Measurements from ENCODE around the gene EFHC1. TPM values are rescaled to one million over a fixed set of nuclear protein-coding genes. Genes with fewer than 3 reads are reported as not detected.
A peak's percentile ranks its signal among the peaks of the same experiment; 100 is the strongest.

Gene EFHC1
- total RNA-seq, 1 donor from 2014 or later, result 25.6 TPM

DNA sequence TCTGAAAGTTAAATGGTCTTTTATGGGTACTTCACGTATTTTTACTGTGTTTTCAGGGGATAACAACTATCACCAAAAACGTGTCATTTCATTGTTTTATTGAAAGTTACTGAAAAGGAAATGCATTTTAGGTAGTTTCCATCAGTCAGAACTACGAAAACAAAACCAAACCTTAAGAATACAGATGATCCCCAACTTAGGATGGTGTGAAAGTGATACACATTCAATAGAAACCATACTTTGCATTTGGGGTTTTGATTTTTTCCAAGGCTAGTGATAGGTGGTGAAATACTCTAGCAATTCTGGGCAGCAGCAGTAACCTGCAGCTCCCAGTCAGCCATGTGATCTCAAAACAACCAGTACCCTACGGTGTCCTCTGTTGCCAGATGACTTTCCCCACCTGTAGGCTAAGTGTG is 25.9 kb upstream of the EFHC1 start:
- no peaks in the 10 kb centered on the region for H3K4me1 Mint-ChIP-seq (ENCODE audit: low read depth, unreplicated experiment)
- TF ChIP-seq, protein P1, sequence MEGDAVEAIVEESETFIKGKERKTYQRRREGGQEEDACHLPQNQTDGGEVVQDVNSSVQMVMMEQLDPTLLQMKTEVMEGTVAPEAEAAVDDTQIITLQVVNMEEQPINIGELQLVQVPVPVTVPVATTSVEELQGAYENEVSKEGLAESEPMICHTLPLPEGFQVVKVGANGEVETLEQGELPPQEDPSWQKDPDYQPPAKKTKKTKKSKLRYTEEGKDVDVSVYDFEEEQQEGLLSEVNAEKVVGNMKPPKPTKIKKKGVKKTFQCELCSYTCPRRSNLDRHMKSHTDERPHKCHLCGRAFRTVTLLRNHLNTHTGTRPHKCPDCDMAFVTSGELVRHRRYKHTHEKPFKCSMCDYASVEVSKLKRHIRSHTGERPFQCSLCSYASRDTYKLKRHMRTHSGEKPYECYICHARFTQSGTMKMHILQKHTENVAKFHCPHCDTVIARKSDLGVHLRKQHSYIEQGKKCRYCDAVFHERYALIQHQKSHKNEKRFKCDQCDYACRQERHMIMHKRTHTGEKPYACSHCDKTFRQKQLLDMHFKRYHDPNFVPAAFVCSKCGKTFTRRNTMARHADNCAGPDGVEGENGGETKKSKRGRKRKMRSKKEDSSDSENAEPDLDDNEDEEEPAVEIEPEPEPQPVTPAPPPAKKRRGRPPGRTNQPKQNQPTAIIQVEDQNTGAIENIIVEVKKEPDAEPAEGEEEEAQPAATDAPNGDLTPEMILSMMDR (IDR thresholded peaks at IDR 0.05; ENCODE audit: partially characterized antibody, unreplicated experiment), result no peak
- H3K27ac Mint-ChIP-seq (ENCODE audit: unreplicated experiment), result no peak overlapping the region
- H3K9me3 Mint-ChIP-seq (ENCODE audit: unreplicated experiment), result no peaks in the 10 kb centered on the region
- H3K27me3 Mint-ChIP-seq (ENCODE audit: unreplicated experiment), result no peaks in the 10 kb centered on the region
- no peak for DNase-seq
- H3K4me3 Mint-ChIP-seq (ENCODE audit: unreplicated experiment), result no peak overlapping the region
- no peaks in the 10 kb centered on the region for H3K36me3 Mint-ChIP-seq (ENCODE audit: unreplicated experiment)

DNA sequence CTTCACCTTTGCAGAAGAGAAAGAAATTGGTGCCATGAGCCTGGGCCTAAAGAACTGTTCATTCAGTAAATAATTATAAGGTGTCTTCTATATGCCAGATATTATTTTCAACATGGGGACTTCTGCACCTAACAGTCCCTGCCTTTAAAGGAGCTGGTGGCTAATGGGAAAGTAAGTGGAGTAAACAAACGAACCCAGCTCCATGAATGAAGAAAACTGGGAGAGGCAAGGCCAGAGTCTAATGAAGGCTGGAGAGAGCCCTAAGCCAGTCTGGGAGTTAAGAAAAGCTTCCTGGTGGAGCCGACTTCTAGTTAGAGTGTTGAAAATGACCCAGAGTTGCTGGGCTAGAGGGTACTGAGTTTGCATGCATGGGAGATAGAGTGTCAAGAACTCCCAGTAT is 24.2 kb upstream of the EFHC1 start:
- TF ChIP-seq, protein P1 (IDR thresholded peaks at IDR 0.05; ENCODE audit: partially characterized antibody, unreplicated experiment), result no peak
- DNase-seq, result no peak
- Mint-ChIP-seq H3K9me3 (ENCODE audit: unreplicated experiment) (no peaks in the 10 kb centered on the region), H3K4me3 (ENCODE audit: unreplicated experiment) (no peak overlapping the region), H3K36me3 (ENCODE audit: unreplicated experiment) (no peaks in the 10 kb centered on the region), H3K4me1 (ENCODE audit: low read depth, unreplicated experiment) (no peaks in the 10 kb centered on the region), H3K27me3 (ENCODE audit: unreplicated experiment) (no peaks in the 10 kb centered on the region), H3K27ac (ENCODE audit: unreplicated experiment) (no peak overlapping the region)

DNA sequence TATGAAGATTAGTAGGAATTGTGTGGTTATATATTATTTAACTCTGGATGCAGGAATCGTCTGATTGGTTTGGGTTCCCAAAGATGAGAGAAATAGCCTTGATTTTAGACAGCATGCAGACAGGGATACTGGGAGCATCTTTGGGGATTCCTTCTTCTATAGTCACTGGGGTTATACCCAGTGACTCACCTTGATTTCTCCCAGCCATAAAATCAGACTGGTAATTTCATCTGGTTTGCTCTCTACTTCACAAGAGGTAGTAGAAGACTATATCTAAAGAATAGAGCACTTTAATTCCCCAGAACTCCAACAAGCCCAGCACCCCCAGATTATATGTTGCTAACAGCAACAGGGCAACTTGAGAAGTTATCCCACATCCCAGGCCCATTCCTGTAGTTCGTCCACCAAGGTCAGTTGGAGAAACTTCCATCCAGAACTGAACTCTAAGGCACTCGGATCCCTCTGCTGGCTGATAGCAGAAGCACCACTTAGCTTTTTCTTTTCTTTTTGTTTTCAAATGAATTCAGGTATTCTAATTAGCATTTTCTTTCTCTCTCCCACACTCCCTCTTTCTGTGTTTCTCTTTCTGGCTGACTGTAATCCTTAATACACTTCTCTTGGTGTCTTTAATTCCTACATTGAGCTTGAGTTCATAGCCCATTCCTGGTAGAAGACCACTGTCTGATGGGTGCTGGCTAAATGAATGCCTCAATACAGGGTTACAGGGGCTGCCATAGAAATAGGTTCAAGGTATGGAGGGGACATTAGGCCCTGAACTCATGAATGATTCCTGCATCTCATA is 20.4 kb upstream of the EFHC1 start:
- TF ChIP-seq, protein P1 (IDR thresholded peaks at IDR 0.05; ENCODE audit: partially characterized antibody, unreplicated experiment), result peak; percentile 88
- DNase-seq, result no peak
- H3K4me3 Mint-ChIP-seq (ENCODE audit: unreplicated experiment), result no peak overlapping the region
- H3K36me3 Mint-ChIP-seq (ENCODE audit: unreplicated experiment), result no peaks in the 10 kb centered on the region
- H3K27me3 Mint-ChIP-seq (ENCODE audit: unreplicated experiment), result no peaks in the 10 kb centered on the region
- H3K9me3 Mint-ChIP-seq (ENCODE audit: unreplicated experiment), result no peaks in the 10 kb centered on the region
- H3K4me1 Mint-ChIP-seq (ENCODE audit: low read depth, unreplicated experiment), result no peaks in the 10 kb centered on the region
- no peak overlapping the region for H3K27ac Mint-ChIP-seq (ENCODE audit: unreplicated experiment)

DNA sequence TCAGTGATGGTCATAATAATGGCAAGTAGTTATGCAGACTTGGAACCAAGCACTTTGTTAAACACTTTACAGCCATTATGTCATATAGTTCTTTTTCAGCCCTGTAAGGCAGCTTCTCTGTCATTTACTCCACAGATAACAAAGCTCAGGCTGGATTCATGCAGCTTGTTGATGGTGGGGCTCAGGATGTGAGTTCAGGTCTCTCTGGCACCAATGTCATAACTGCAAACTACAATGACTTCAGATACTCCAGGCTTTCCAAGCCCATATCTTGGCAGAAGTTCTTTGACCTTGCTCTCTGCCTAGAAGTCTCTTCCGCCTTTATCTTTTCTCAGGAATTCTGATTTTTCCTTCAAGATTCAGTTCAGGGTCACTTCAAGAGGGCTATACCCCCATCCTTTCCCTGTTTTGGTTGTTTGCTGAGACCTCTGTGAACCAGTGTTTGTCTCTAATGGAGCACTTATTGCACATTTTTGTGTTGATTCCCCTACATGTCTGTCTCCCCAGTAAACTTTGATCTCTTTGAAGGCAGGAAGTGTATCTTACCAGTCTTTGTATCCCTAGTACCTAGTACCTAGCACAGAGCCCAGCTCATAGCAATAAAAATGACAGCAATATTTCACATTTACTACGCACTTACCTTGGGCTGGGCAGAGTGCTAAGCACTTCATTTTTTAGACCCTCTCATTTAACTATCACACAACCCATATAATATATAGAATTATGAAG is 19.7 kb upstream of the EFHC1 start:
- H3K4me3 Mint-ChIP-seq (ENCODE audit: unreplicated experiment), result no peak overlapping the region
- no peaks in the 10 kb centered on the region for H3K9me3 Mint-ChIP-seq (ENCODE audit: unreplicated experiment)
- H3K36me3 Mint-ChIP-seq (ENCODE audit: unreplicated experiment), result no peaks in the 10 kb centered on the region
- no peak overlapping the region for H3K27ac Mint-ChIP-seq (ENCODE audit: unreplicated experiment)
- TF ChIP-seq, protein P1 (IDR thresholded peaks at IDR 0.05; ENCODE audit: partially characterized antibody, unreplicated experiment), result no peak
- no peak for DNase-seq
- no peaks in the 10 kb centered on the region for H3K27me3 Mint-ChIP-seq (ENCODE audit: unreplicated experiment)
- no peaks in the 10 kb centered on the region for H3K4me1 Mint-ChIP-seq (ENCODE audit: low read depth, unreplicated experiment)

DNA sequence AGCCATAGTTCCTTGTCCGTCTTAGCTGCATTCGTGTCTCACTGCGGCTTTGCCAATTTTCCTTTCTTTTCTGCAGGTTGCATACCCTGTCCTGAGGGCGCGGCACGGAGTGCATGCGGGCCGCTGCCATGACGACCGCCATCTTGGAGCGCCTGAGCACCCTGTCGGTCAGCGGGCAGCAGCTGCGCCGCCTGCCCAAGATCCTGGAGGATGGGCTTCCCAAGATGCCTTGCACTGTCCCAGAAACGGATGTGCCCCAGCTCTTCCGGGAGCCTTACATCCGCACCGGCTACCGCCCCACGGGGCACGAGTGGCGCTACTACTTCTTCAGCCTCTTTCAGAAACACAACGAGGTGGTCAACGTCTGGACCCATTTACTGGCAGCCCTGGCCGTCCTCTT is 17.1 kb upstream of the EFHC1 start:
- no peaks in the 10 kb centered on the region for H3K4me1 Mint-ChIP-seq (ENCODE audit: low read depth, unreplicated experiment)
- peaks cover 2% of the 10 kb centered on the region for H3K27me3 Mint-ChIP-seq (ENCODE audit: unreplicated experiment)
- no peak overlapping the region for H3K27ac Mint-ChIP-seq (ENCODE audit: unreplicated experiment)
- H3K4me3 Mint-ChIP-seq (ENCODE audit: unreplicated experiment), result no peak overlapping the region
- H3K36me3 Mint-ChIP-seq (ENCODE audit: unreplicated experiment), result no peaks in the 10 kb centered on the region
- no peak for DNase-seq
- no peaks in the 10 kb centered on the region for H3K9me3 Mint-ChIP-seq (ENCODE audit: unreplicated experiment)
- TF ChIP-seq, protein P1 (IDR thresholded peaks at IDR 0.05; ENCODE audit: partially characterized antibody, unreplicated experiment), result no peak

All from glutamatergic neuron (in vitro differentiated cells).